GM21528 (cell line): ENCODE results near the gene KCNH1.

ENCODE experiments used
- ATAC-seq: cut with Tn5 transposase; IDR thresholded peaks from one replicate; pipeline ENCODE4 v1.9.1; 2021; ENCODE audit warnings: mild to moderate bottlenecking, moderate library complexity; ENCODE audit not compliant: unreplicated experiment, low FRiP score

Gene KCNH1

DNA sequence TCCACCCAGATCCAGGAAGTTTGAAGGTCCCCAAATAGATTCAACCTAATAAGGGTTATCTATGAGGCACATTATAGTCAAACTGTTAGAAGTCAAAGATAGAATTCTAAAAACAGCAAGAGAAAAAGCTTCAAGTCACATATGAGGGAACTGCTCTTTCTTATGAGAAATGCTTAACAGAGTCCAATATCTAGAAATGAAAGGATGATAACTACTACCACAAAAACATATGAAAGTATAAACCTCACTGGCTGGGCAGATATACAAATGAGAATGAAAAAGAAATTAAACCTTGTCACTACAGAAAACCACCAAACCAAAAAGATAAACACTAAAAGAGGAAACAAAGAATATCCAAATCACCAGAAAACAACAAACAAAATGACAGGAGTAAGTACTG, 201.8 kb downstream of the KCNH1 start:
- ATAC-seq = no peak

DNA sequence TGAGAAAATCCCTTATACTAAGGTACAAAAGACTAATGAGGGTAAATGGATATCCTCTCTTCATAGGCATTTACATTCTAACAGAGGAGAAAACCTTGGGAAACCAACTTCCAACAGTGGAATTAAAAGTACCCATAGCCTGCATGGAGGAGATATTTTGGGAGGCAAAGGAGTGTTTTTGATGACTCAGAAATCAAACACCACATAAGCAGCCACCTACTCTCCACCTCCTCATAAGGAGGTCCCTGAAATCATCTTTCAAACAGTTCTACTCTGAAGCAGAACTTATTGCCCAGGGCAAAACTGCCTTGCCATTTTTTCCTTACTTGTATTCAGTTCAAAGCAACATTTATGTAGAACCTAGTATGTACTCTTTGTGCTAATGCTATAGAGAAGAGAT, 211.3 kb downstream of the KCNH1 start:
- no peak for ATAC-seq

DNA sequence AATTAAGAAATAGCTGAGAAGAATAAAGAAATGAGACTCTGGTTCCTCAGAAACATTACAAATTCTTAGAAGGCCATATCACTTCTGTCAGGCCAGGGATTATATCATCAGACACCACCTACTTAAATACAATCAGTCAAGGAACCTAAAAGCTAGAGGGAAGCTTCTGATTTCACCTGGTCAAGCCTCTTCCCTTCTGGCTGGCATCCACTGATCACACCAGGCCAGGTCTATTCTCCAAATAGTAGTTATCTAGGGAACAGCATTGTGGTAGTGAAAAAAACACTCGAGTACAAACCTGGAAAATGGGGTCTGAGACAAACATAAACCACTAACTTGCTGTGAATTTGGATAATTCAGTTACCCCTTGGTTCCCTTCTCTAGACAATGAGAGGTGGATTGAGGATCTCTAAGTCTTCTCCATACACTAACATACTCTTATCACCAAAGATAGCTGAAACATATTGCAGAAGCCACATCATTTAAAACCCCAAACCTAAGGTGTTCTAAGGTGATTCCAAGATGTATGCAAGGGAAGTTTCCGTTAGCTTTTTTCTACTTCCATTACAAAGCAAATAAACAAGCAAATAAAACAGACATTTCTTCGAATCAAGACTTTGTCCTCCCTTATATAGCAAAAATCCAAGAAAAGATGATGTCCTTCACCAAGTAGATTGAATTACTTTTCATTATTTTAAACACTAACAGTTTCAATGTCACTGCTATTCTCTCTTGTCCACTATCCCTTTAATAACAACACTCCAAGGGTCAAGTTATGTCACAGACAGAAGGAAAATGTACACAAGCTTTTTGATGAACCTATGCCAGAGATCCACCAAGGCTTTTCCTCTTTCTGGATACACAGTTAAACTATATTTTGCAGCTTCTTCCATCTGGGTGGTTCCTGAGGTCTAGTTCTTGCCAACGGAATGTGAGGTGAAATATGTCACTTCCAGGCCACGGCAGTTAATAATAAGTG, 212.9 kb downstream of the KCNH1 start:
- ATAC-seq = no peak

DNA sequence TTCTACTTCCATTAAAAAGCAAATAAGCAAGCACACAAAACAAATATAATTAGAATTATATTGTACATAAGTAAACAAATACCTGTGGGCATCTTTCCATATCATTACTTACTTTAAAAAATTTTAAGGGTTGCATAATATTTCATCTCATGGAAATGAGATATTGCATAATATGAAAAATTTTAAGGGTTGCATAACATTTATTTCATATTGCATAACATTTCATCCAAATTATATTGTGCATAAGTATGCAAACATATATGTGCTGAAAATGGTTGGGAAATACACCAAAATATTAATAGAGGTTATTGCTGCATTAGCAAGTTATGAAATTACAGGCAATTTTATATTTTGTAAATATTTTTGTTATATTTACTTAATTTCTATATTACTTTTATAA, 213.7 kb downstream of the KCNH1 start:
- ATAC-seq = no peak

DNA sequence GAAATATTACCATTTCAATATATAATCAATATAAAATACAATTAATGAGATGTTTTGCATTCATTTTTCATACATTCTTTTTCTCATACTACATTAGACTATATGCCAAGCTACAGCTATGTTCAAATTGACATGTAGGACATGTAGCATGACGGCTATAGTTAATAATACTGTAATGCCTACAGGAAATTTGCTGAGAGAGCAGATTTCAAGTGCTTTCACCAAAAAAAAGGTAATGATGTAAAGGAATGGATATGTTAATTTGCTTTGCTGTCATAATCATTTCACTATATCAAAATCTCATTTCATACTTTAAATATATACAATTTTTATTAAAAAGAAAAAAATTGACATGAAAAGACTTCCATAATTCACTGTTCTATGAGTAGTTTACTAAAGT, 215.1 kb downstream of the KCNH1 start:
- ATAC-seq = no peak

DNA sequence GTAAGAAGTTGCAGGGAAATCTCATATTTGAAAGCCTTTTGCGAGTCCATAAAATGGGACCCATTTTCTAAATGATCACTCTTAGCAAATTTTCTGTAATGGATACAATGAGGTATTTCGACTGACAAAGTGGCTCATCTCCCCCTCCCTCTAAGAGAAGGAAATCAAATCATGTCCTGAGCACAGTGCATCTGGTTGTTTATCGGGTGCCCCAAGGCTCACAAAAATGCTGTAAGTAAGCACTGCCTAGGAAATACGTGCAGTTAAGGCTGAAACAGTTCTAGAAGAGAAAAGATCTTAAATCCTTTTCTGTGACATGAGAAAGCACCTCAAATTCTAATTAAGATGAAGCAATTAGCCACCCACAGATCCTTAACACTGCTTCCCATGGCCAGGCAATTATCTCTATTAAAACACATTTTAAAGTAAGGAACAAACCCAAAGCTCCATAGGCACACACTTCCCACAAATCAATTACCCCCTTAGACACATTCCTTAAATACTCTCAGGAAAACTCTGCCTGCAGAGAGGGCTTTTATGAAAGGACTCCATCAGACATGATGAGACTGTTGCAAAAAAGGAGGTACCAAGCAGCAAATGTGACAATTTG, 216.3 kb downstream of the KCNH1 start:
- no peak for ATAC-seq

DNA sequence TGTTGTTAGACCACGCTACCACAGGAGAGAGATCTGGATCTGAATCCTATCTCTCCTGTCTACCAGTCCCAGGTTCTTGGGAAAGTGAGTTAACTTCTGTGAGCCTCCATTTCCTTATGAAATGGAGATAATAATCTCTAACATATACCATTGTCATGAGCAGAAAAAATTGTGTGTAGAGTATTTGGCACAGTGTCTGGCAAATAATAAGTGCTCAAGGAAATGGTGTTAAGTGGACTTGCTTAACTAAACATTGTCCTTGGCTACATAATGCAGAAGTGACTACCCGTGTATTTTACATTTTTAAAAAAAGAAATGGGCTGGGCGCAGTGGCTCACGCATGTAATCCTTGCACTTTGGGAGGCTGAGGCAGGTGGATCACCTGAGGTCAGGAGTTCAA, 217.4 kb downstream of the KCNH1 start:
- no peak for ATAC-seq

DNA sequence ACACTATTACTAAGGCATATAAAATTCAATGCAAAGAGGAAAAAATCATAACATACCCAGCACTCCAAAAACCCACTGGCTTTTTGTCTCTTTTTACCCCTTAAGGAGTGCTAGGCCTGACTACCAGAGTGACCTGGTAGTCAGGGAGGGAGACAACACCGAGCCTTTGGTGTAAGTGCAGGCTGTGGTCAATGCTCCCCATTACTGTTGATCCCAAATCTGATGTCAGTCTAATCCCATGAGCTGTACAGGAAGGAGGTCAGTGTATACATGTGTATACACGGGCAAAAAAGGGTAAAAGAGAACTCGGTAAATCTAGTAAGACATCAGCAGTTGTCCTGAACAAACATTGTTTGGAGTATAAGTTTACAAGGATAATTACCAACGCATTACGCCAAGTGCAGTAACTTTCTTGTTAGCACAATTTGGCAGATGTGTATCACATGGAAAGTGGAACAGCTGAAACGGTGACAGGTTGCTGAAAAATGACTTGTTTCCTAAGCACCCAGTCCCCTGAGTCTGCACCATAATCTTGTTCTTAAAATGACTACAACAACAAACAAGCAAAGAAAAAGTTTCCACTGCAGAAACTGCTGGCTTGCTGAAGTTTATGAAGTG, 217.9 kb downstream of the KCNH1 start:
- no peak for ATAC-seq

DNA sequence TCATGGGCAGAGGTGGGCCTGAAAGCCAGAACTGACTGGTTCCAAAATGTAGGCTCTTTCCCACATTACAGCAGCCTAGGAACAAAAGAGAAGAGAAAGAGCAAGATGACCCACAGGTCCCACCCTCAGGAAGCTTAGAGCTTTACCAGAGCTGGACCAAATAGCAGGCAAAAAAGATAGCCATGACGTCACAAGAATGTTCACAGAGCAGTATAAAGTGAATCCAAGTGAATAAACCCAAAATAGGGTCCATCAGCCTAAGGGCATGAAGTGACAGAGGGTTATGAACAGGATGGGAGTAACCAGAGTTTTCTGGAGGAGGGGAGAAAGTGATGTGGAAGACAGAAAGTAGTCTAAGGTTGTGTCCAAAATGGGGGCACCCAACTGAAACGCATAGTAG, 221.2 kb downstream of the KCNH1 start:
- no peak for ATAC-seq

DNA sequence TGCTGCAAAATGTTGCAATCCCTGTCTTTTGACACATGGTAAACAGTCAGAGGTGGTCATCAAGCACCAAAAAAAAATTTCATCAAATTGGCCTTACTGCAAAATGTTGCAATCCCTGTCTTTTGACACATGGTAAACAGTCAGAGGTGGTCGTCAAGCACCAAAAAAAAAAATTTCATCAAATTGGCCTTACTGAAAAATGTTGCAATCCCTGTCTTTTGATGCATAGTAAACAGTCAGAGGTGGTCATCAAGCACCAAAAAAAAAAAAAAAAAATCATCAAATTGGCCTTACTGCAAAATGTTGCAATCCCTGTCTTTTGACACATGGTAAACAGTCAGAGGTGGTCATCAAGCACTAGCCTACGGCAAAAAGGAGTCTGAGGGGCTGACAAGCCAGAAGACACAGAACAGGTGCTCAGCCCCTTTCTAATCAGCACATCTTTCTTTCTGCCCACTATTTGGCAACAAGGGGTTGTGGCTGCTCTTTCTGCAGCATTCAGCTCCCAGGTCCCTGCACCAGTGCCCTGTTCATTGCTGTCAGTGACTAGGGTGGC, 223.8 kb downstream of the KCNH1 start:
- no peak for ATAC-seq

DNA sequence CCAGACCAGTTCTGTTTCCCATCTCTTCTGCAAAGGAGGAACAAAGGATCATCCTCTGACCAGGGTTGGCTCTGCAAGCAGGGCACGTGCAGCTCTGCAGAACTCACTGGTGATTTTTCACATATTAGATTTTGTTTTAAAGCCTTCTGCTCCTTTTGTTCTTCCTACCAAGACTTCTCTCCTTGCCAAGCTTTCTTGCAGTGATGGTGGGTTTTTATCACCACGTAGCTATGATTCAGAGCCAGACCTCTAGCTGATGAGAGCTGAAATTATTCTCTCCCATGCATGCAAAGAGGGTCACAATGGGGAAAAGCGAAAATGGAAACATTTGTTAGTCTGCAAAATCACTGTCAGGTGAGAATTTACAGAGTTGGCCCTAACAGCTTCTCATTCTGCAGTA, 225.2 kb downstream of the KCNH1 start:
- ATAC-seq = no peak

DNA sequence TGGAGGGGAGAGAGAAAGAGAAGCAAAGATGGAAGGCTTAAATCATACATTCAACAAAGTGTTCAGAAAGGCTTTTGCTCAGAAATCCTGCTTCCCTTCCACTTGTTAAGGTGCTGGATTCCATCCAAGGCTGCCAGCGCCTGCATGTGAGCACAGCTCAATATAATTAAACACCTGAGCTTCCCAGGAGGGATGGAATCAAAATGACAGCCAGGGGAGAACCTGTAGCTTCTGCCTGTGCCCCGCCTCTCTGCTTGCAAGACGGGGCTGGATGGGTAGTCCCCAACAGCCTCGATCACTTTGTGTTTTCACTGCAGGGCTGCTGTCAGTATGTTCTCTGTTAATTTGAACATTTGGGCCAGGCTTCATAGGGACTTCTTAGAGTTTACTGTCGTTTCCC, 225.7 kb downstream of the KCNH1 start:
- ATAC-seq = no peak

DNA sequence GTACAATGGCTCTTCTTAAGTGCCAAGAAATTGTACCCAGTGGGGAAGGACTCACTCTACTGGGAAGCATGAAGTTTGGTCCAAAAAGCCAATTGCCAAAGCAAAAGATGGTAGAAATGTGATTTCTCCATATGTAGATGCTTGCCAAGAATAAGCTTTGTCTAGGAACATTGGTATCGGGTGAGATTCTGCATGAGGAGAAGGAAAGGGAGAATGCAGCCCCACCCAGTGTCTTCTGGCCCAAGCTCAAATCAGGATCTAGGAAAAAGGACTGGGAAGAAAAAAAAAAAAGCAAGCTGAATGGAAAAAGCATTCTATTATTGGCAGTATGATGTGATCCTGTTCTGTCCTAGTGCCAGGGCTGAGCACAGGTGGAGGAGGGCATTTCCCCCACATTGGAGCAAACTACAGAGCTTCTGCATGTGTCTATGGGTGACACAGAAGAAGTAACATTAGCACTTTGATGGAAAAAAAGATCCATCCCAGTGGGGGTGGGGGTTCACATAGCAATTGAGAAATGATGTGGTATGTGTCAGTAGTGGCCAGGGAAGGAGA, 226.6 kb downstream of the KCNH1 start:
- no peak for ATAC-seq

DNA sequence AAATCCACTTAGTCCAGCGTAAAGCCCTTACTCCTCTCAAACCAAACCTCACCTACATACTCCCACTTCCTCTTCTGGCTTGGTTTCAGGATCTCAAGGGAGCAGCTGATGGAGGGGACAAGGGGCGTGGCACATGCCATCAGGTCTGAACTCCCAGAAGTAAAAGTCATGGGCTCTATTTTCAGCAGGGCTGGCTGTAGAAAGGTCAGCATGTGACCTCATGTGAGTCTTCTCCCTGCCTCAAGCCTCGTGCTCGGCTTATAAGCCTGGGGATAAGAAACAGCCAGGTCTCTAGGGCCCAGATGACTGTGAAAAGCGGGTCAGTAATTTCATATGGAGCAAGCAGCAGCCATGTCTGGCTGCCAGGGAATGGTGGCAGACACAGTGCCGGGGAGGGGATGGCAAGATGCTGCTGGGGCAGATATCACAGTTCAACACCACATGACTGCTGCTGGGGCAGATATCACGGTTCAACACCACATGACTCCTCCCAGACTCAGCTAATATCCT, 227.9 kb downstream of the KCNH1 start:
- no peak for ATAC-seq

DNA sequence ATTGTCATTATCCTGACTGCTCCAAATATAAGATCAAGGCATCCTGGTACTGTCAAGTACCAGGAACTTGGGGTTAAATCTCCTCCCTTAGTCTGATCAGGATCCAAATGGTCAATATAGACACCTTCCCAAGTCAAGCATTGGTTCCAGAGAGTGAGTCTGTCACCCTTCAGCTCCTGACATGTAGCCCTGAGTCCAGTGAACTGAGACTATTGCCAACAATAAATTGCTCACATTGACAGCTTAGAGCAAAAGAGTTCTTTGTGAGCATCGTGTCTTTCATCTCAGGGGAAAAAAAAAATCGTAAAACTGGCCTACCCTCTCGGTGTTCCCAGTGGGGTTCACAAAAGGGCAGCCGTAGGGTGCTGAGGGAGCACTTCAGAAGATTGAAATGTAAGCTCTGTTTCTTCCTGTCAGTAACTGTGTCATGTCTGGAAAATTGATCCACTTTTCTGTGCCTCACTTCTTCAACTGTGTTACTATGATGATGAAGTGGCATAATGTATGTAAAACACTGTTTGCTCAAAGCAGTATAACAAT, 228.5 kb downstream of the KCNH1 start:
- no peak for ATAC-seq

DNA sequence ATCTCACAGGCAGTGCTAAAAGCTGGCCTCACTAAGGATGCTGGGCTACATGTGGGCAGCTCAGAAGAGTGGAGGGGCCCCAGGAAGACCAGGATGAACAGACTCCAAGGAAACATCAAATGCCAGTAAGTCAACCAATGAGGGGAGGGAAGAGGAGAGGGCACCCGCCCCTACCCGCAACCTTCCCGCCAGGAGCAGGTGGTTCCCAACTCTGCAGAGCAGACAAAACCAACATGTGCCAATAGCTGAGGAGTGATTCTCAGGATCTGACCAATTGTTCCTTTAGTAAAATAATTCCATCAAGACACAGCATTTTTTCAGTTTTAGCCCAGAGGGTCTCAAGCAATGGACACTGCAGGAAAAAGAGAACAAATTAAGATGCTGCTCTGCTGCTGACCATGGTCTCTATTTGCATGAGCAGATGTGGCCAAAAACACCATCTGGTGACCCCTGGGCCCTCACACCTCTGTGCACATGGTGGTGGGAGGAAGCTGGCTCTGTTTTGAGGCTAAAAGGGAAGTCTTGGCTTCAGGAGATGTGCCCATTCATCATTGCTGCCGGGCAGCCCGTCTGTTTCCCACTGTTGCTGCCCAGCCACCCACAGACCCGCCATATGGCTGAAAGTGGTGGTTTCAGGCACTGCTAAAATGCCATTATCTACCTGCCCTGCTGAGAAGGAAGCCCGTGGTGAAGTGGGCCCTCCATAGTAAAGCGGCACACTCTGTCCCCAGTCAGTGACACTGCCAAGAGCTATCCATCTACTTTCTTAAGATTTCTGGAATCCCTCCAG, 231.8 kb downstream of the KCNH1 start:
- no peak for ATAC-seq

DNA sequence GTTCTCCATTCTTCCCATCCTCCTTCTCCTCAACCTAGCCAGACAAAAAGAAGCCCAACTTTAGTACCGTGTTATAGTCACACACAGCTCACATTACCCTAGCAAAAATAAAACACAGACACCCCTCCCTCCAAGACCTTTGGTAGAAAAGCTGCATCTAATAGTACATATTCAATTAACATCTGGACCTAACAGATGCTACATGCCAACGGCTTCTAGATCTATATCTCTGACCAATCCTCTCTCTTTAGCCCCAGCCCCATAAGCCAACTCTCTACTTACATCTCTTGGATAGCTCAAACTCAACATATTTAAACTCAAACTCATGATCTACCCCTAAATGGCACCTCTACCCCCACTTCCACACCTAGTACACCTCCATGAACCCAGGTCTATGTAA, 233.1 kb downstream of the KCNH1 start:
- no peak for ATAC-seq

DNA sequence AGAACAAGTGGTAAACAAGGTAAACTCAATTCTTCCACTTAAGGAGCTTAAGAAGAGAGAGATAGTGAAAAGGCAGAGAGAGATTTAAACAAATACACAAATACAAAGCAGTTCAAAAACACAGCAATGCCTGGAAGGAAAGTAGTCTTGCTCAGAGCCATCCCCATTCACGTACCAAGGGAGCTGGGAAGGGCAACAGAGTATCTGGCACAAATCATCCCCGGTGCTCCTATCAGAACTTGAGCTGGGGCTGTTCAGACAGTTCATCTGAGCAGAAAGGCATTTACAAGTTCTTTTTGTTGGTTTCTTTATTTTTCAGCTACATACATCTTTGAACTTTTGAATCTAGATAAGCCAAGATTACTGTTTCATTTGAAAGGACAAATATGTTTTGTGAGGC, 233.9 kb downstream of the KCNH1 start:
- ATAC-seq = no peak

DNA sequence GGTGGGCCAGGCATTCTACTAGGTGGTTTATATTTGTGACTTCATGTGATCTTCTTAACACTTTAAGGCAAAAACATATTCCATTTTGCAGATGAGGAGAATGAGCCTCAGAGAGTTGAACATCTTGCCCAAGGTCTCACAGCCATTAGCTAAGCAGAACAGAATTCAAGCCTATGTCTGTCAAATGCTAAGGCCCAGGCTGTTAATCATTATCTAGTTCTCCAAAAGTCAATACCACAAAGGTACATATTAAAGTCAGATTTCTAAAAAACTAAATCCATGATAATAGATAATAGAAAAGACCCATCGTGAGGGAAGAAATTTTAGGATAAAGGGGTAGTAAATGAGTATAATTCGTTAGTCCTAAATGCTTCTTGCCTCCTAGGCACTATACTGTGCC, 234.3 kb downstream of the KCNH1 start:
- no peak for ATAC-seq

DNA sequence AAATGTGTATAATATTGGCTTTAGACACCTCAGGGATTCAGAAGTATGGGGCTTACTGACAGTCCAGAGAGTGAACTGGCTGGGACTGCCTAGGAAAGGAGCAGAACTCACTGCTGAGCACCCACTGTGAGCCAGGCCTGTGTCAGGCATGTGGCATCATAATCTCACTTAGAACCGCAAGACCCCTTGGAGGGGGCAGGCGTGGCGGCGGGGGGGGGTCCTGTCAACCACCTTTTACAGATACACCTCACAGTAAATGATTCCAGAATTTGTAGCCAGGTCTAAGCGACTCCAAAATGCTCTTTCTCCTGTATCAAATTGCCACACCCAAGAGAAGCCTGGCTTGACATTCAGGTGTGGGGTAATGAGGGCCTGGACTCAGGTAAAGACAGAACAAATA, 235.5 kb downstream of the KCNH1 start:
- no peak for ATAC-seq
